LNCaP clone FGC (cell line): ENCODE results near the gene AGMO.

Source experiments
- DNase-seq: peaks from one replicate; pipeline ENCODE4 v3.0.0-alpha.2; 2011; ENCODE audit warnings: low read depth
- H3K4me3 ChIP-seq: 2 replicates; pipeline ENCODE4 v1.5.1; 2011; ENCODE audit warnings: mild to moderate bottlenecking, low read depth, low read length, control low read depth
- TF ChIP-seq, protein P1 (sequence below): IDR thresholded peaks from 2 replicates; pipeline ENCODE4 v1.5.1; 2012; ENCODE audit warnings: mild to moderate bottlenecking; ENCODE audit not compliant: control insufficient read depth, insufficient read depth; ENCODE audit errors: extremely low read depth

AGMO gene

DNA sequence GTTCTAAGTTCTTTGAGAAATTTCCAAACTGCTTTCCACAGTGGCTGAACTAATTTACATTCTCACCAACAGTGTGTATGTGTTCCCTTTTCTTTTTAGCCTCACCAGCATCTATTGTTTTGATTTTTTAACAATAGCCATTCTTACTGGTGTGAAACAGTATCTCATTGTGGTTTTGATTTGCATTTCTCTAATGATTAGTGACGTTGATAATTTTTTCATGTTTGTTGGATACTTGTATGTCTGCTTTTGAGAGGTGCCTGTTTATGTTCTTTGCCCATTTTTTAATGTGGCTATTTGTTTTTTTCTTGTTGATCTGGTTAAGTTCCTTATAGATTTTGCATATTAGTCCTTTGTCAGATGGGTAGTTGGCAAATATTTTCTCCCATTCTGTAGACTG is 191.4 kb downstream of the AGMO start:
- TF ChIP-seq, protein P1, sequence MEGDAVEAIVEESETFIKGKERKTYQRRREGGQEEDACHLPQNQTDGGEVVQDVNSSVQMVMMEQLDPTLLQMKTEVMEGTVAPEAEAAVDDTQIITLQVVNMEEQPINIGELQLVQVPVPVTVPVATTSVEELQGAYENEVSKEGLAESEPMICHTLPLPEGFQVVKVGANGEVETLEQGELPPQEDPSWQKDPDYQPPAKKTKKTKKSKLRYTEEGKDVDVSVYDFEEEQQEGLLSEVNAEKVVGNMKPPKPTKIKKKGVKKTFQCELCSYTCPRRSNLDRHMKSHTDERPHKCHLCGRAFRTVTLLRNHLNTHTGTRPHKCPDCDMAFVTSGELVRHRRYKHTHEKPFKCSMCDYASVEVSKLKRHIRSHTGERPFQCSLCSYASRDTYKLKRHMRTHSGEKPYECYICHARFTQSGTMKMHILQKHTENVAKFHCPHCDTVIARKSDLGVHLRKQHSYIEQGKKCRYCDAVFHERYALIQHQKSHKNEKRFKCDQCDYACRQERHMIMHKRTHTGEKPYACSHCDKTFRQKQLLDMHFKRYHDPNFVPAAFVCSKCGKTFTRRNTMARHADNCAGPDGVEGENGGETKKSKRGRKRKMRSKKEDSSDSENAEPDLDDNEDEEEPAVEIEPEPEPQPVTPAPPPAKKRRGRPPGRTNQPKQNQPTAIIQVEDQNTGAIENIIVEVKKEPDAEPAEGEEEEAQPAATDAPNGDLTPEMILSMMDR = no peak
- H3K4me3 ChIP-seq = no peak overlapping the region
- DNase-seq = no peak

DNA sequence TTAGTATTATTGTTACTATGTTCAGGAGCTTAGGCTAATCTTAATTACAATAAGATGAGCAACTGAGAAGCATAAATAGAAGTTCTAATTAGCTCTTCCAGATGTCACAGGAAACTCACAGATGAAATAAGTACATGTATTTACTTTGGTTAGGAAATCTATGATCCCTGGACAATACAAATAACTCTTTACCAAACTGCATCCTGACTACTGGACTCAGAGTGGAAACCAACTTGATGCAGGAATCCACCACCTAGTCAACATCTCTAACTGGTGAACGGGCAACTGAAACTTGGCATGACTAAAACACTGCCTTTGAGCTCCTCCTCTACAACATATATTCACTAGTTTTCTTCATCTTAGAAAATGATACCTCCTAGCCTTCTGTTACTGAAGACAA is 193.2 kb downstream of the AGMO start:
- H3K4me3 ChIP-seq = no peak overlapping the region
- TF ChIP-seq, protein P1 = no peak
- DNase-seq = no peak

DNA sequence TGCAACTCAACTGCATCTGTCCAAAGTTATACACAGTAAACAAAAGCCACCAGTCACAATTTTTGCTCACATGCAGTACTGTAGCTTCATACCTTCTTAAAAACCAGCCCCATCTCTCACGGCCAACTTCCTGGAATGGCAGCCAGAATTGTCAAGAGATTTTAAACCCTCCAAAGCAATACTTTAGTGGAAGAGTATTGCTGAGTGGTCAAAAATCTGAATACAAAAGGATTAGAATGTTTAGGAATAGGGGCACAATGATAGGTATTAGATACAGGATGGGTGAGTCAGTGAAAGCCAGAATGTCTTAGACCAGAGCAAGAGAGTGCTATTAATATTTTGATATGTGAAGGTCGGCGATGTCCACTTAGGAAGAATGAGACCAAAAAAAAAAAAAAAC is 193.9 kb downstream of the AGMO start:
- H3K4me3 ChIP-seq = no peak overlapping the region
- no peak for DNase-seq
- TF ChIP-seq, protein P1 = no peak

DNA sequence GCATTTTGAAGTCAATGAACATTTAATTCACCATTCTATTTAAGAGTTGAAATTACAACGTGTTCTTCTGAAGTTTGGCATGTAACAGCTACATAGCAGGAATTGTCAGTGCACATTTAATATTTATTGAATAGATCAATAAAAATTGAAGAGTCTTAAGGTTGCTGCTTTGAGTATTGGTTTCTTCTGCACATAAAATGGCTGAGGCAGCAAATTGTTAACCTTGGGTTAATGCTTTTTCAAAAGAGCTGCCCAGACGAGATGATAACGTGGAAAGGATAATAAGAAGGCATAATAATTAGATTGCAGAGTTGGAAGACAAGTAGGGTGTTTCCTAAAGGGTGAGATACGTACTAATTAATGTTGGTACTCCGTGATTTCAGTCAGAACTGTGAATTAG is 203.7 kb downstream of the AGMO start:
- TF ChIP-seq, protein P1 = no peak
- DNase-seq = no peak
- no peak overlapping the region for H3K4me3 ChIP-seq

DNA sequence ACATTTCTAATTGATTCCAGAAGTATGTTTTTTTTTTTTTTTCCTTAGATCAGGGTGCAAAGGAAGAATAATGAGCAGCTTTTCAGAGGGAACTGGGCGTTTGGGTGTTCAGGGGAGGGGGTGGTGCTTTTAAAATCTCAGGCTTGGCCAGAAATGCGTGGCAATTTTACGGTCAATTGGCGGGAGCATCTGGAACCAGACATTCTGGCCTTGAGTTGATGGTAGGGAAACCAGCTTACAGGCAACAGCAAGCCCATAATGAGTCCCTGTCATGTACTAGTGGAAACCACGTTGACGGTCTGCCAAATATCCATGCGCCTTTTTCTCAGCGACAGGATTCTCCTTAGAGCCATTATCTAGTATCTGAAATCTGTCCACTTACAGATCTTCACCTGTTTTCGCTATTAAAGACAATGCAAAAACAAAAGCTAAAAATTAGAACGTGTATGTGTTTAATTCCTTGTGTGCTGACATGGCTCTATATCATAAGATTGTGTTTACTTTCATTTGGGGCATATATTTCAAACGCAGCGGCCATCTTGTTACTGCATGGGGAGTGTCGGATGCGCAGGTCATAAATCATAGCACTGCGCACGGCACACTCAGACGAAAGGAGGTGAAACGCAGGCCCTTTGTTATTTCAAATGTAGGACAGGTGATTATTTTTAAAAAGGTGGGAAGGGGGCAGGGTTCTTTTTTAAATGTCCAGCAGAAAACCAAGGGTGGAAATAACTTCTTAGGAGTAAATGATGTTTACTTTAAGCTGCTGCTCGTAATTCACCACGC is 209.2 kb downstream of the AGMO start:
- TF ChIP-seq, protein P1 = no peak
- DNase-seq = no peak
- H3K4me3 ChIP-seq = no peak overlapping the region

DNA sequence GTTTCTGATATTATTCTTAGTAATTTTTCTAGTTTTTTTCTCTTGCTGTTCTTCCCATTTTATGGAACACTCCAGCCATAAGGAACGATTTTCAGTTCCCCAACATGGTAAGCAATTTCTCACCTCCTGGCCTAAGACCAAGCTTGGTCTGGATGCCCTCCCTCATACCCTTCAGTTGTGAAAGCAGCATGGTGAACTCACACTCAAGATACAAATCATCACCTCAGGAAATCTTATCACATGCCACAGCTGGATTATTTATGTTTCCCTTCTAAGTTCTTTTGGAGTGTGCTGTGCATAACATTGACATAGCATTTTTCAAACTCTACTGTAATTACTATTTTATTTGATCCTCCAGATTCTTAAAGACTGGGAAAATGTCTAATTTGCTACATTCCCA is 216.6 kb downstream of the AGMO start:
- H3K4me3 ChIP-seq = no peak overlapping the region
- DNase-seq = no peak
- TF ChIP-seq, protein P1 = no peak

DNA sequence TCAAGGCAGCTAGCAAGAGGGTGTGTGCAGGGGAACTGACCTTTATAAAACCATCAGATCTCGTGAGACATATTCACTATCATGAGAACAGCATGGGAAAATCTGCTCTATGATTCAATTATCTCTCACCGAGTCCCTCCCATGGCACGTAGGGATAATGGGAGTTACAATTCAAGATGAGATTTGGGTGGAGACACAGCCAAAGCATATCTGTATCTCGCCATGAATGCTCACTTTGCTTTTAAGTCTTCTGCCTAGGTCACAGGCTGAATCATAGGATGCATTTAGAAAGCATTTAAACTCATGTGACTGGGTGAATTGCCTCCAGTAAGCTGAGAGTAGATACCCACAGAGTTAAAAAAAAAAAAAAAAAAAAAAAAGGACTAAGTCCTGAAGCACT is 220.0 kb downstream of the AGMO start:
- no peak for DNase-seq
- TF ChIP-seq, protein P1 = no peak
- H3K4me3 ChIP-seq = no peak overlapping the region
